ENCODE results near the gene CMC1. TPM values are rescaled to one million over a fixed set of nuclear protein-coding genes. Genes with fewer than 3 reads are reported as not detected.

Gene CMC1
- total RNA-seq, 1 donor from 2014 or later = 21.6 TPM

GRCh38 chr3:28218071-28218916, 23.1 kb upstream of the CMC1 start:
- DNase-seq (ENCODE audit: extremely low spot score in 2 of 2) = no peak
- TF ChIP-seq POLR2A (IDR thresholded peaks at IDR 0.05) = no peak
- TF ChIP-seq CTCF (IDR thresholded peaks at IDR 0.05) = no peak
- TF ChIP-seq POLR2AphosphoS5 (IDR thresholded peaks at IDR 0.05; ENCODE audit: insufficient read depth in 1 of 2, low read depth in 1 of 2) = no peak
- Histone ChIP-seq H3K36me3 (no peaks in the 10 kb centered on the region), H3K27ac (no peak overlapping the region), H3K9me3 (peaks cover 5% of the 10 kb centered on the region), H3K27me3 (no peaks in the 10 kb centered on the region), H3K4me3 (no peak overlapping the region), H3K4me1 (no peaks in the 10 kb centered on the region)
- intact Hi-C loops (cut with DNase I) = no loop called here

- TF ChIP-seq CTCF (IDR thresholded peaks at IDR 0.05) = no peak
- no peak for TF ChIP-seq POLR2AphosphoS5 (IDR thresholded peaks at IDR 0.05; ENCODE audit: insufficient read depth in 1 of 2, low read depth in 1 of 2)
- TF ChIP-seq POLR2A (IDR thresholded peaks at IDR 0.05) = no peak
- H3K4me1 ChIP-seq = no peaks in the 10 kb centered on the region
- H3K36me3 ChIP-seq = no peaks in the 10 kb centered on the region
- H3K27ac ChIP-seq = no peak overlapping the region
- no peak for DNase-seq (ENCODE audit: extremely low spot score in 2 of 2)
- peaks cover 5% of the 10 kb centered on the region for H3K9me3 ChIP-seq
- H3K27me3 ChIP-seq = no peaks in the 10 kb centered on the region
- intact Hi-C loops (cut with DNase I) = no loop called here
- no peak overlapping the region for H3K4me3 ChIP-seq
Observed at GRCh38 chr3:28218917-28219198, 22.6 kb upstream of the CMC1 start.

DNA sequence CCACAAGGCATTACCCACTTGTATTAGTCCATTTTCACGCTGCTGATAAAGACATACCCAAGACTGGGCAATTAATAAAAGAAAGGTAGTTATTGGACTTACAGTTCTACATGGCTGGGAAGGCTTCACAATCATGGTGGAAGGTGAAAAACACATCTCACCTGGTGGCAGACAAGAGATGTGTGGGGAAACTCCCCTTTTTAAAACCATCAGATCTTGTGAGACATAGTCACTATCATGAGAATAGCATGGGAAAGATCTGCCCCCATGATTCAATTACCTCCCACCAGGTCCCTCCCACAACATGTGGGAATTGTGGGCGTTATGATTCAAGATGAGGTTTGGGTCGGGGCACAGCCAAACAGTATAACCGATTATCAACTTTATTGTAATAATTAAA, 17.0 kb upstream of the CMC1 start:
- H3K9me3 ChIP-seq = no peaks in the 10 kb centered on the region
- H3K36me3 ChIP-seq = no peaks in the 10 kb centered on the region
- H3K27ac ChIP-seq = no peak overlapping the region
- intact Hi-C loops (cut with DNase I) = no loop called here
- no peak for DNase-seq (ENCODE audit: extremely low spot score in 2 of 2)
- TF ChIP-seq POLR2A (IDR thresholded peaks at IDR 0.05) = no peak
- no peak for TF ChIP-seq POLR2AphosphoS5 (IDR thresholded peaks at IDR 0.05; ENCODE audit: insufficient read depth in 1 of 2, low read depth in 1 of 2)
- TF ChIP-seq CTCF (IDR thresholded peaks at IDR 0.05) = no peak
- no peaks in the 10 kb centered on the region for H3K4me1 ChIP-seq
- H3K4me3 ChIP-seq = no peak overlapping the region
- no peaks in the 10 kb centered on the region for H3K27me3 ChIP-seq

DNA sequence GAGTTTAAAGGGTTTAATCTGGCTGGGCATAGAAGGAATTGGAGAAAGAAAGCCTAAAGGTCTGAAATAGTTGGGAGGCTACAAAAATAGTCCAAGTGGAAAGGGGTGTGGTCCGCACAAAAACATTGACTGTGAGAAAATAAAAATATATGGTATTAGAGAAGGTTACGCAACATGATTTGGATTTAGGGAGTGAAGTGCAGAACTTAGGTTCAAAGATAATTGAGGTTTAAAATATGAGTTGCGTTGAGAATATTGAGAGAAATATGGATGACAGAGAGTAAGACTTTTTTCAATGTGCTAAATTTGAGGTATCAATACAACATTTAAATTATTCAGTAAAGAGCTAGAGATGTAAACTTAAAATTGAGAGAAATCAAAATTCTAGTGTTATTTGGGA, 15.4 kb upstream of the CMC1 start:
- no peaks in the 10 kb centered on the region for H3K4me1 ChIP-seq
- no peak for TF ChIP-seq POLR2AphosphoS5 (IDR thresholded peaks at IDR 0.05; ENCODE audit: insufficient read depth in 1 of 2, low read depth in 1 of 2)
- intact Hi-C loops (cut with DNase I) = no loop called here
- no peak overlapping the region for H3K4me3 ChIP-seq
- no peaks in the 10 kb centered on the region for H3K36me3 ChIP-seq
- no peak for DNase-seq (ENCODE audit: extremely low spot score in 2 of 2)
- H3K27ac ChIP-seq = no peak overlapping the region
- no peaks in the 10 kb centered on the region for H3K9me3 ChIP-seq
- H3K27me3 ChIP-seq = no peaks in the 10 kb centered on the region

DNA sequence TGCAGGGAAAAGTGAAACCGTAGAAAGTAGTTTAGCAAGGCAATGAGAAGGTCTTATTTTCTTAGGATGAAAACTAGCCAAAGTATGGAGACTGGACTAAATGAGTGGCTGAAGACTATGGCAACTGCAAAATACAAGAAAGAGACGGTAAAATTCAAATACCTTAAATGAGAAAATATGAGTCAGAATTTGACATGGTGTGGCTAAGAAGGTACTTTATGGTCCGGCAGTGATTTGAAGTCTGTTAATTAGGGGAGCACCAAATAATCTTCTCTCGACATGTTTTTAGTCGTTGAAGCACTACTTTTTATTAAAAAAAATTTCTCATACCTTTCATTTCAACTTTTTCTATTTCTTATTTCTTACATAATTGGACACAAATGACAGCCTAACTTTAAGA, 12.8 kb upstream of the CMC1 start:
- intact Hi-C loops (cut with DNase I) = no loop called here

More for the DNA sequence above, 12.8 kb upstream of the CMC1 start:
- no peak for DNase-seq (ENCODE audit: extremely low spot score in 2 of 2)
- Histone ChIP-seq H3K27ac (no peak overlapping the region), H3K36me3 (no peaks in the 10 kb centered on the region), H3K4me1 (no peaks in the 10 kb centered on the region), H3K9me3 (no peaks in the 10 kb centered on the region), H3K27me3 (no peaks in the 10 kb centered on the region), H3K4me3 (no peak overlapping the region)
- no peak for TF ChIP-seq CTCF (IDR thresholded peaks at IDR 0.05)
- no peak for TF ChIP-seq POLR2A (IDR thresholded peaks at IDR 0.05)
- no peak for TF ChIP-seq POLR2AphosphoS5 (IDR thresholded peaks at IDR 0.05; ENCODE audit: insufficient read depth in 1 of 2, low read depth in 1 of 2)

All from vagina (tissue), 2 donors.